GM12872 (cell line): ENCODE measurements around the gene ANXA6.
A peak's percentile ranks its signal among the peaks of the same experiment; 100 is the strongest.

Experiments used
- TF ChIP-seq, protein P1 (sequence below): IDR thresholded peaks from 3 replicates; pipeline ENCODE4 v1.5.1; 2011; ENCODE audit warnings: low read depth, mild to moderate bottlenecking, low read length, moderate library complexity; ENCODE audit not compliant: insufficient read depth

Gene ANXA6

DNA sequence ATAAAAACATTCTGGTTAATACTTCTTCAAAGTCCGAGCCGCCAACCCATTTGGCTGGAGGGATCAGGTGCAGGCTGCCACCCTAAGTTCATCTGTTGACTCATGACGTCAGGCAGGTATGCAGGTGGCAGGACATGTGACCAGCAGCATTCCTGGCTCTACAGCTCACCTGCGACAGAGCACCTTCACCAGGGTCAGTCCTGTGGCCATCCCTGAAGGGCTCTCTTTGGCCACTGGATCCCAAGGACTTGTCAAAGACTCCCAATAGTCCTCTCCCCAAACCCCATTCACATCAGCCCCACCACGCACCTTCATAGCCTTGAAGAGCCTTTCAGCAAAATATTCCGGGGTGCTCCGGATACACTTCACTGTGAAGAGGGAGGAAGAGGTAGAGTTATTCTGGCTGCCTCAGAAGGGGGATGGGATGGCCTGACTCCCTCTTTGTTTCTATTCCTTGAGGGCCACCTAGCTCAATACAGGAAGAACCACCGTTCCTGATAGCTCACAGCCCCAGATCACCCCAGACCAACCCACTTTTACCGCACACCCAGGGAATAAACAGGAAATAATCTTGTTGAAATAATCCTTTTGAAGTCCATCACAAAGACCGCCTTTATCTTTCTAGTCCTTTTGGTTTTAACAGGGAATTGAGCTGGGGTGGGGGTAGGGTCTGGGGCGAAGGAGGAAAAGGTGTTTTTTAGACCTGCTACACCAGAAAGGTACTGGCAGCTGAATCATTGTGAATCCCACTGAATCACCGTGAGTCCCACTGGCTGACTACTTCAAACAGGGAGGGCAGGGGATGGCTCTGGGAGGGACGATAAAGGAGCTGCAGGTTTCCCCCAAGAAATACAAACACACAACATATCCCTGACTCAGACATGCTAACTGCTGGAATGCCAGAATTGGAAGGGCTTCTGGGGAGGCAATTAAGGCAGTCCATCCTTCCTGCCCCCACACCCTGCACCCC is 26.4 kb downstream of the ANXA6 start:
- TF ChIP-seq, protein P1, sequence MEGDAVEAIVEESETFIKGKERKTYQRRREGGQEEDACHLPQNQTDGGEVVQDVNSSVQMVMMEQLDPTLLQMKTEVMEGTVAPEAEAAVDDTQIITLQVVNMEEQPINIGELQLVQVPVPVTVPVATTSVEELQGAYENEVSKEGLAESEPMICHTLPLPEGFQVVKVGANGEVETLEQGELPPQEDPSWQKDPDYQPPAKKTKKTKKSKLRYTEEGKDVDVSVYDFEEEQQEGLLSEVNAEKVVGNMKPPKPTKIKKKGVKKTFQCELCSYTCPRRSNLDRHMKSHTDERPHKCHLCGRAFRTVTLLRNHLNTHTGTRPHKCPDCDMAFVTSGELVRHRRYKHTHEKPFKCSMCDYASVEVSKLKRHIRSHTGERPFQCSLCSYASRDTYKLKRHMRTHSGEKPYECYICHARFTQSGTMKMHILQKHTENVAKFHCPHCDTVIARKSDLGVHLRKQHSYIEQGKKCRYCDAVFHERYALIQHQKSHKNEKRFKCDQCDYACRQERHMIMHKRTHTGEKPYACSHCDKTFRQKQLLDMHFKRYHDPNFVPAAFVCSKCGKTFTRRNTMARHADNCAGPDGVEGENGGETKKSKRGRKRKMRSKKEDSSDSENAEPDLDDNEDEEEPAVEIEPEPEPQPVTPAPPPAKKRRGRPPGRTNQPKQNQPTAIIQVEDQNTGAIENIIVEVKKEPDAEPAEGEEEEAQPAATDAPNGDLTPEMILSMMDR, result no peak

DNA sequence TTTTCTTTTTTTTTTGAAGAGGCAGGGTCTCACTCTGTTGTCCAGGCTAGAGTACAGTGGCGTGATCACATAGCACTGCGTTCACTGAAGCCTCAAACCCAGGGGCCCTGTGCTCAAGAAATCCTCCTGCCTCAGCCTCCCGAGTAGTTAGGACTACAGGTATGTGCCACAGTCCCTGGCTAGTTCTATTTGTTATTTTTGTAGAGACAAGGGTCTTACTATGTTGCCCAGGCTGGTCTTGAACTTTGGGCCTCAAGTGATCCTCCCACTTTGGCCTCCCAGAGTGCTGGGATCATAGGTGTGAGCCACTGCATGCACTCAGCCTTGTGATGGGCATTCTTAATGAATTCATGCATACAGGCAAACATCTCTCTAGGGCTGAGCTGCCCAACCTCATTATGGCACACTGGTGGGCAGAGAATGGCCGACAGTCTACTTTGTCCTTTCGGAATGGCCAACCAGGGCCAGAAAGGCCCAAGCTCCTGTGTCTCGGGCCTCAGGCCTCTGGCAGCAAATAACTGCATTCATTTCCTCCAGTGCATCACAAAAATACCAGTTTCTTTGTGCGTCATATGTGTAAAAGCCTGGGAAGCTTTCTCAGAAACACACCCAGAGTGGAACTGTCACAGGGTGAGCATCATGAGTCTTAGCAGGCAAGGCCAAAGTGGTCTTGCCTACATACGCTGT is 27.2 kb downstream of the ANXA6 start:
- TF ChIP-seq, protein P1, result no peak

DNA sequence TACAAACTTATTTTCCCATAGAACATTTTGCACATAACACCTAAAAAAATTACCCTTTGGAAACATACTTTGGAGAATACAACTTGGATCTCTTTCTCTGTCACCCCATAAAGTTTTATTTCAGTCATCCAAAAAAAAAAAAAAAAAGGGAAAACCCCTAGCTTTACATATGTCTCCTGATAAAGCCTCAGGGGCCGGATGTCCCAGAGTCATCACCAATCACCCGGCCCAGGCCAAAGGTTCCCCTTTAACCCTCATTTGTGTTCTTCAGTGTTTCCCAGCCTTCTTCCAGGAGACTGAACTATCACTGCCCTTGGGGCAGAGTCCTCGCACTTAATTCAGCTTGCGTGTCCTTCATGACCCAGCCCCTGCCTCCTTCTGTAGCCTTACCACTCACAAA is 28.8 kb downstream of the ANXA6 start:
- TF ChIP-seq, protein P1, result no peak

DNA sequence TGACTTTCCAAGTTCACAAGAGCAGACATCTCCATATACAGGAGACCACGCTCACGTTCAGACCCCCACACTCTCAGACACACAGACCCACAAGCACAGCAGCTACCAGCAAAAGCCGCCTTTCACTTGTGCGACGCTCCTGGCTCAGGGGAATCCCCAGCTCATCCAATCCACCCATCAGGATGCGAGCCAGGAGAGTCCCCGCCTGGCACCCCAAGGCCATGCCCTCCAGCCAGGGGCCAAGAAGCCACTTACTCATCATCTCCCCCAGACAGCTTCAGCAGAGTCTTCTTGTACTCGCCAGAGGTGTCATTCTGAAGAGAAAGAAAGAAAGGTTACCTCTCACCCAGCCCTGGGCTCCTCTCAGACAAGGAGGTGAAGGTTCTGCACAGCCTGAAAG is 29.7 kb downstream of the ANXA6 start:
- TF ChIP-seq, protein P1, result no peak

DNA sequence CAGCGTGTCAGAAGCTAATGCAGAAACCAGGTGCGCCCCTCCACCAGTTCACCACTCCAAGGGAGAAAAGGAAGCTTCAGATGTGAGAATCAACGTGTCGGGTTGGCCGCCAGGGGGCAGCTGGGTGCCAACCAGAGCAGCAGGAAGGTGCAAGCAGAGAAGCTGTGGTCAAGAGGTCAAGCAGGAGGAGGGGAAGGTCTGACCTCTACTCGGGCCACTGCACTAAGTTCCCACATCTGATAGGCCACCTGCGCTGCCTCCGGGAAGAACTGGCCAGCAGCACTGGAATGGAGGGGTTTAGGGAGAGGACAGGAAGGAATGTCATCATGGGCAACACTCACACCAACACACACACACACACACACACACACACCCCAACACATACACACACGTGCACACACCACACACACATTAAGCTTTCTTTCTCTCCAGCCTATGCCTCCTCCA is 31.4 kb downstream of the ANXA6 start:
- TF ChIP-seq, protein P1, result peak; percentile 91

DNA sequence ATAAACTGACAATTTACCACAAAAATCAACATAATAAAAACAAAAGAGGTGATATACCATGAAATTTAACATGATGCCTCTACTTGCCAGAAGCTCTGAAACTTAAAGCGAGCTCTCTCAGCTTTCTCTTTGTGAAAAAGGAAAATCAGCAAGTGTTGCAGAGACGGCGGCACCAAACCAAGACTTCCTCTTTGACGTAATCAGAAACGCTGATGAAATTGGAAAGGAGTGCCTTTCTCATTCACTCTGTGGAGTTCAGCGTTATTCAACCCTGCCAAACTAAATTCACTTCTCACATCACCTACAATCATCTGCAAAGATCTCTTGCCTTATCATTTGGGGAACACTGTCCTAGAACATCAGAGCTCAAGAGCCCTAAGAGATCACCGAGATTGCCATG is 32.2 kb downstream of the ANXA6 start:
- TF ChIP-seq, protein P1, result no peak
